Measurements from ENCODE around the gene COCH.

COCH gene

GRCh38 chr14:30874120-30874998 is at the start of gene COCH:
TSS of gene COCH (plus strand) at chr14:30874559. CDS start at chr14:30874939, 380 bp downstream.
- DNase-seq (ENCODE audit: low spot score) (no peak), FAIRE-seq (no peak)

- no peak for FAIRE-seq
Observed at GRCh38 chr14:30826070-30826469, 48.3 kb upstream of the COCH start.

GRCh38 chr14:30829853-30830252 is 44.5 kb upstream of the COCH start:
- DNase-seq (ENCODE audit: low spot score) (no peak), FAIRE-seq (no peak)

More at GRCh38 chr14:30826070-30826469, 48.3 kb upstream of the COCH start:
- no peak for DNase-seq (ENCODE audit: low spot score)

GRCh38 chr14:30834353-30834752 is 40.0 kb upstream of the COCH start:
- FAIRE-seq = no peak
- no peak for DNase-seq (ENCODE audit: low spot score)

GRCh38 chr14:30838351-30838750 is 36.0 kb upstream of the COCH start:
- DNase-seq (ENCODE audit: low spot score) (no peak), FAIRE-seq (no peak)

- DNase-seq (ENCODE audit: low spot score) = no peak
- FAIRE-seq = no peak
Observed at GRCh38 chr14:30840086-30840779, 34.1 kb upstream of the COCH start.

GRCh38 chr14:30842431-30842830 is 31.9 kb upstream of the COCH start:
- FAIRE-seq = no peak
- DNase-seq (ENCODE audit: low spot score) = no peak

- FAIRE-seq (no peak), DNase-seq (ENCODE audit: low spot score) (no peak)
Observed at GRCh38 chr14:30848449-30849240, 25.7 kb upstream of the COCH start.

- FAIRE-seq (no peak), DNase-seq (ENCODE audit: low spot score) (no peak)
Observed at GRCh38 chr14:30849354-30849753, 25.0 kb upstream of the COCH start.

- FAIRE-seq = no peak
- DNase-seq (ENCODE audit: low spot score) = no peak
Observed at GRCh38 chr14:30849983-30850382, 24.4 kb upstream of the COCH start.

- FAIRE-seq = no peak
- DNase-seq (ENCODE audit: low spot score) = no peak
Observed at GRCh38 chr14:30853946-30854345, 20.4 kb upstream of the COCH start.

- no peak for DNase-seq (ENCODE audit: low spot score)
- no peak for FAIRE-seq
Observed at GRCh38 chr14:30854492-30854891, 19.9 kb upstream of the COCH start.

GRCh38 chr14:30855345-30856037 is 18.9 kb upstream of the COCH start:
- no peak for DNase-seq (ENCODE audit: low spot score)
- FAIRE-seq = no peak

GRCh38 chr14:30861200-30861599 is 13.2 kb upstream of the COCH start:
- FAIRE-seq (no peak), DNase-seq (ENCODE audit: low spot score) (no peak)

- DNase-seq (ENCODE audit: low spot score) = no peak
- no peak for FAIRE-seq
Observed at GRCh38 chr14:30864934-30865333, 9.4 kb upstream of the COCH start.

GRCh38 chr14:30868736-30869135 is 5.6 kb upstream of the COCH start:
- FAIRE-seq (no peak), DNase-seq (ENCODE audit: low spot score) (no peak)

- FAIRE-seq = no peak
- DNase-seq (ENCODE audit: low spot score) = no peak
Observed at GRCh38 chr14:30869551-30870155, 4.7 kb upstream of the COCH start.

- FAIRE-seq (no peak), DNase-seq (ENCODE audit: low spot score) (no peak)
Observed at GRCh38 chr14:30872602-30873001, 1.8 kb upstream of the COCH start.

GRCh38 chr14:30873308-30874119 is 845 bp upstream of the COCH start:
- no peak for FAIRE-seq
- no peak for DNase-seq (ENCODE audit: low spot score)

All from RCC 7860 (cell line).